Spleen (tissue), 11 donors: ENCODE results near the gene TTLL8. TPM values are rescaled to one million over a fixed set of nuclear protein-coding genes. Genes with fewer than 3 reads are reported as not detected.

Experiments
- DNase-seq: peaks from one replicate; pipeline ENCODE4 v3.0.0-alpha.2; 2020
- H3K27ac ChIP-seq, 8 donors: fragments of 200-600 bp; sonication (generic) in 7 of 8; 1 replicate in 4 of 8; 2 replicates in 4 of 8; pipeline versions ENCODE4 v1.5.0 to v1.8.0; 2016 to 2021; ENCODE audit warnings: inconsistent platforms in 4 of 8, mild to moderate bottlenecking in 4 of 8, moderate library complexity in 1 of 8
- H3K27me3 ChIP-seq, 7 donors: fragments of 200-600 bp; sonication (generic) in 6 of 7; replicated peaks in 1 of 7; 1 replicate in 4 of 7; 2 replicates in 3 of 7; pipeline versions ENCODE4 v1.5.0 to v1.8.0; 2016 to 2021; ENCODE audit warnings: inconsistent platforms in 3 of 7, mild to moderate bottlenecking in 1 of 7
- H3K36me3 ChIP-seq, 6 donors: fragments of 200-600 bp; sonication (generic) in 5 of 6; 1 replicate in 4 of 6; 2 replicates in 2 of 6; pipeline versions ENCODE4 v1.5.0 to v1.8.0; 2016 to 2021; ENCODE audit warnings: inconsistent platforms in 2 of 6
- H3K4me1 ChIP-seq, 6 donors: fragments of 200-600 bp; sonication (generic) in 5 of 6; 1 replicate in 3 of 6; 2 replicates in 3 of 6; pipeline versions ENCODE4 v1.5.0 to v1.8.0; 2016 to 2021; ENCODE audit warnings: inconsistent platforms in 3 of 6
- H3K4me3 ChIP-seq, 8 donors: fragments of 200-600 bp; sonication (generic) in 7 of 8; 1 replicate in 4 of 8; 2 replicates in 4 of 8; pipeline versions ENCODE4 v1.5.0 to v1.8.0; 2016 to 2021; ENCODE audit warnings: inconsistent platforms in 4 of 8, mild to moderate bottlenecking in 4 of 8, moderate library complexity in 2 of 8
- H3K9me3 ChIP-seq, 8 donors: fragments of 200-600 bp; sonication (generic) in 7 of 8; 1 replicate in 4 of 8; 2 replicates in 4 of 8; pipeline versions ENCODE4 v1.5.0 to v1.8.0; 2016 to 2021; ENCODE audit warnings: inconsistent platforms in 4 of 8
- CTCF ChIP-seq, 11 experiments: fragments of 200-600 bp in 7 of 11; fragments of 450-650 bp in 4 of 11; sonication (generic) in 4 of 11; IDR thresholded peaks in 8 of 11; conservative IDR thresholded peaks in 3 of 11; 1 replicate in 7 of 11; 2 replicates in 4 of 11; pipeline versions ENCODE4 v1.4.0 to v1.8.0; 2016 to 2021; ENCODE audit warnings: antibody characterized with exemption in 11 of 11, inconsistent platforms in 4 of 11, mild to moderate bottlenecking in 1 of 11
- POLR2A ChIP-seq, 3 donors: fragments of 450-650 bp; IDR thresholded peaks; one replicate each; pipeline ENCODE4 v1.5.1; 2017; ENCODE audit warnings: antibody characterized with exemption in 3 of 3, mild to moderate bottlenecking in 1 of 3
- POLR2AphosphoS5 ChIP-seq, 3 donors: sonication (generic); formaldehyde crosslinking; IDR thresholded peaks; one replicate each; pipeline ENCODE4 v1.5.1; 2017; ENCODE audit warnings: antibody characterized with exemption in 3 of 3
- WGBS, 5 donors: extraction: QIAGEN DNeasy Blood & Tissue Kit in 3 of 5; methylation state at CpG; one replicate each; pipeline versions ENCODE4 v1.1.5 to v1.1.7; 2013 to 2018; 5-methylcytosine and 5-hydroxymethylcytosine counted together
- intact Hi-C: fragments of 100-400 bp; cut with DNase I; formaldehyde crosslinking; loops from one replicate; pipeline ENCODE4 v1.15.0; 2023; ENCODE audit warnings: low total_unique reads
- polyA plus RNA-seq, 3 donors: library from polyadenylated mRNA; stranded (reverse); fragments of 200-250 nt; gene quantifications; one replicate each; pipeline ENCODE4 v1.2.1, GENCODE V29; 2013
- total RNA-seq, 7 donors: library from RNA; depleted of rRNA in 3 of 7; stranded (reverse); fragments of >200 nt in 3 of 7; fragmentation: NEBNext Ultra II Directional in 4 of 7; extraction: Animal tissue kit (Norgen Biotek cat#: 25700) in 4 of 7; gene quantifications; one replicate each; pipeline versions ENCODE4 v1.1.0 to v1.2.1, GENCODE V29; 2016 to 2021
- donor health status: healthy with polysubstance abuse.
- donor health status: DM: no; HTN: no; CAD: no; lungs with moderate emphysema.
- donor health status: DM: no; HTN: no; CAD: no.
- donor health status: Bipolar disorder and iron deficiency.
- donor health status: healthy.
- donor health status: DM: no; HTN: no; CAD: no.
- donor health status: DM: yes; HTN: yes; CAD: no.

TTLL8 gene
- total and polyA plus RNA-seq, 10 donors, result not detected

- H3K27ac ChIP-seq, result no peak overlapping the region
- WGBS, 5 donors, result 73 to 84% (median 83%) methylated on average over 5 of the region's 5 CpGs
- intact Hi-C loops, result no loop called here
- peaks cover 0 to 28% (median 7%) of the 10 kb centered on the region in 8 donors for H3K9me3 ChIP-seq
- H3K4me1 ChIP-seq, result peaks cover 0 to 14% (median 0%) of the 10 kb centered on the region in 6 donors
- DNase-seq, result no peak
- no peak for TF ChIP-seq POLR2A (IDR thresholded peaks at IDR 0.05)
- no peak for TF ChIP-seq POLR2AphosphoS5 (IDR thresholded peaks at IDR 0.05)
- TF ChIP-seq CTCF (IDR thresholded peaks at IDR 0.05 in 8 of 11, conservative IDR thresholded peaks at IDR 0.05 in 3 of 11), result no peak
- H3K36me3 ChIP-seq, result no peaks in the 10 kb centered on the region
- H3K27me3 ChIP-seq, result peaks cover 0 to 65% (median 7%) of the 10 kb centered on the region in 7 donors
- no peak overlapping the region for H3K4me3 ChIP-seq
These were observed 28.4 kb upstream of the TTLL8 start for GRCh38 chr22:50086526-50086925.

DNA sequence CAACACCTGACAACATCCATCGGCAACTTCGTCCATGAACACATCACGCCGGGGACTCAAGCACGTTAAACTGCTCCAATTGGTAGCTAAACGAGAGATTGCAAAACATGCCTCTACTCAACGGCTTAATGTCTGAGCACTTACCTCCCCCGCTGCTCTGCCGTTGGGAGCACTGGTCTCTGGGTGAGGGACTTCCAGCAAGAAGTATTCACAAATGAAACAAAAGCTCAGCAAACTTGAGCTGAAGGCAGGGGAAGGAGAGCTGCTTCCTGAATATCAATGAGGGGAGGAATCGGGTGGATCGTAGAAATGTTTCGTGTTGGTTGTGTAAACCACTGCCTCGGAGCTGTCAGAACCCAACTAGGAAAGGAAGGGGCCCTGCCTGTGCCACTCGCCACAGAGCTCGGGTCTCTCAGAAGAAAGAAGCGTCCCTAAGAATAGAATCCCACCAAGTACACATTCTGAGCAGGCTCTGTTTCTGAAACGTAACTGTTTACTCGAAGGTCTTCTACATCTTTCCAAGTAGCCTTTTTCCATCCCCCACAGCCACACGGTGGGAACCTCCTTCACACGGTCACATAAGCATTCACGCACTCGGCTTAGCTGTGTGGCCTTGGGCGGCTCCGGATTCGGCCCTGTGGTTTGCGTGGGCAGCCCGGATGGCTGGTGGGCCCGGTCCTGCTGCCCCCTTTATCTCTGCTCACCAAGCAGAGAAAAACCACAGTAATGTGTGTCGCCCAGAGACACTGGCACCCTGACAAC lies 27.3 kb upstream of the TTLL8 start, which contains the start of gene MLC1:
Gene MLC1 (minus strand): TSS at position 216 of the 762 bp plus-strand sequence. CDS start 524 bp downstream, outside the sequence.
- H3K27ac ChIP-seq, result peak within 1 kb of the TSS in 1 of 8 donors; percentile 22
- no peaks in the 10 kb centered on the region for H3K36me3 ChIP-seq
- 8 to 20% (median 14%) methylated on average over 28 to 29 of the region's 29 CpGs for WGBS, 5 donors
- peak; percentile 71 for DNase-seq
- H3K4me1 ChIP-seq, result peaks cover 0 to 14% (median 0%) of the 10 kb centered on the region in 6 donors
- intact Hi-C loops, result no loop called here
- H3K9me3 ChIP-seq, result peaks cover 0 to 28% (median 7%) of the 10 kb centered on the region in 8 donors
- no peak for TF ChIP-seq CTCF (IDR thresholded peaks at IDR 0.05 in 8 of 11, conservative IDR thresholded peaks at IDR 0.05 in 3 of 11)
- peak within 1 kb of the TSS in 2 of 8 donors; percentile 10 to 11 for H3K4me3 ChIP-seq
- peaks cover 0 to 68% (median 7%) of the 10 kb centered on the region in 7 donors for H3K27me3 ChIP-seq

DNA sequence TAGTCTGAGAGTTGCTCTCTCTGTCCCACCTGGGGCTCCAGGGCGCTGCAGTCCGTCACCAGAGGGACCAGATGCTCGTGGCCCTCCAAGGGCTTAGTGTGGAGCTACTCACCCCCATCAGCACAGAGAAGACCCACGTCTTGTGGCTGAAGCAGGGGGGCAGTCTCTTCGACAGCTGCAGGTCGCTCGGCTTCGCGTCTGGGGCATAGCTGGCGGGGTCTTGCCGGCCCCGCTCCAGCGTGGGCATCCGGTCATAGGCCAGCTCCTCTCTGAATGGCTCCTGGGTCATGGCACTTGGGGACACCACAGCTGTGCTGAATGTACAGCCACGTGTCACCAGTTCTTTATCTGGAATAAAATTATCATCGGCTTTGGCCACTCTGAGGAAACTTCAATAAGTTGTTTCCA lies 26.5 kb upstream of the TTLL8 start:
- Histone ChIP-seq H3K4me1 (peaks cover 0 to 14% (median 0%) of the 10 kb centered on the region in 6 donors), H3K9me3 (peaks cover 0 to 21% (median 4%) of the 10 kb centered on the region in 8 donors), H3K4me3 (no peak overlapping the region), H3K27me3 (peaks cover 0 to 63% (median 7%) of the 10 kb centered on the region in 7 donors), H3K27ac (no peak overlapping the region), H3K36me3 (no peaks in the 10 kb centered on the region)
- intact Hi-C loops, result no loop called here
- TF ChIP-seq CTCF (IDR thresholded peaks at IDR 0.05 in 8 of 11, conservative IDR thresholded peaks at IDR 0.05 in 3 of 11), result no peak
- TF ChIP-seq POLR2AphosphoS5 (IDR thresholded peaks at IDR 0.05), result no peak
- TF ChIP-seq POLR2A (IDR thresholded peaks at IDR 0.05), result no peak
- WGBS, 5 donors, result 24 to 49% (median 42%) methylated on average over 16 of the region's 16 CpGs
- DNase-seq, result peak; percentile 77

DNA sequence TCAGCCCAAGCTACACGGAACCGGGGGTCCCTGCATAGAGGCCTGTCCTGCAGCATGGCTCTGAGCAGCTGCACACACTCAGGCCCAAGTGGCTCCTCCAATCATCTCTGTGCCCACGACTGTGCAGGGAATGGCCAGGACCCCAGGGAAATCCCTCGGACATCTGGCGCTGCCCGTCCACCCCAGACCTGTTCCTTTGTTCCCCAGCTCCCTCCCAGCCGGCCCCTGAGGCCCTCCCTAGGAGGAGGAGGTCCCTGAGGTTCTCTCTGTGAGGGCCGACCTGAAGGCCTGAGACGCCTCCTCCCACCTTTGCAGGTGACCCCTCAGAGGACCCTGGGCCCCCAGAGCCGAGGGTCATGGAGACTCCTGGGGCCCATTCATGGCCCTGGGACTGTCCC lies 26.0 kb upstream of the TTLL8 start:
- Histone ChIP-seq H3K4me1 (peaks cover 0 to 14% (median 0%) of the 10 kb centered on the region in 6 donors), H3K9me3 (peaks cover 0 to 17% (median 3%) of the 10 kb centered on the region in 8 donors), H3K36me3 (no peaks in the 10 kb centered on the region), H3K27ac (no peak overlapping the region), H3K4me3 (no peak overlapping the region), H3K27me3 (peaks cover 0 to 61% (median 7%) of the 10 kb centered on the region in 7 donors)
- intact Hi-C loops, result no loop called here
- 46 to 72% (median 59%) methylated on average over 8 to 10 of the region's 10 CpGs; no CpG with 5 or more reads in 1 of the 5 donors for whole genome bisulfite sequencing, 5 donors
- DNase-seq, result peak; percentile 69
- TF ChIP-seq POLR2A (IDR thresholded peaks at IDR 0.05) (no peak), POLR2AphosphoS5 (IDR thresholded peaks at IDR 0.05) (no peak), CTCF (IDR thresholded peaks at IDR 0.05 in 8 of 11, conservative IDR thresholded peaks at IDR 0.05 in 3 of 11) (no peak)
